Peyer's patch (tissue), 4 donors: ENCODE data around the gene NFIB.

Experiments used
- CTCF ChIP-seq, 6 experiments: fragments of 450-650 bp in 4 of 6; fragments of 200-600 bp in 2 of 6; sonication (generic) in 1 of 6; IDR thresholded peaks; one replicate each; pipeline ENCODE4 v1.5.1; 2017 to 2019; ENCODE audit warnings: antibody characterized with exemption in 6 of 6, mild to moderate bottlenecking in 3 of 6, moderate library complexity in 1 of 6
- POLR2A ChIP-seq, 2 donors: fragments of 450-650 bp; IDR thresholded peaks; one replicate each; pipeline ENCODE4 v1.5.1; 2017; ENCODE audit warnings: antibody characterized with exemption in 2 of 2, mild to moderate bottlenecking in 2 of 2, moderate library complexity in 2 of 2

GRCh38 chr9:14301006-14301405 is 12.9 kb downstream of the NFIB start:
- no peak for TF ChIP-seq CTCF (IDR thresholded peaks at IDR 0.05)
- no peak for TF ChIP-seq POLR2A (IDR thresholded peaks at IDR 0.05)
